Hepatic stellate cell (primary cell): ENCODE results near the gene RUVBL1.

Experiments
- DNase-seq: peaks from one replicate; pipeline ENCODE4 v3.0.0; 2011; ENCODE audit warnings: low spot score

The RUVBL1 gene

DNA sequence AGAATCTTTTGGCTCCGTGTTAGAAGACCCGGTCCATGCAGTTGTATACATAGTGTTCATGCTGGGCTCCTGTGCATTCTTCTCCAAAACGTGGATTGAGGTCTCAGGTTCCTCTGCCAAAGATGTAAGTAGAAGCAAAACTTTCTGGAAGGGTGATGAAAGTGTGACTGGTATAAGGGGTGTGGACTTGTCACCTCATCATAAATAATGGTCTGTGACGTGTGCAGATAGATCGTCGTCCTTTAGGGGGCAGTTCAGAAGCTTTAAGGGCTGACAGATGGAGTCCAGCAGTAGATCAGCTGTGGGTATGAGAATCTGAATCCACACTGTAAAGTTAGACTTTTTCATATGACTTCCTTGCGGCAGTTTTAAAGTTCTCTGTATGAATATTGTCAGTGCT lies 56.1 kb downstream of the RUVBL1 start:
- no peak for DNase-seq

DNA sequence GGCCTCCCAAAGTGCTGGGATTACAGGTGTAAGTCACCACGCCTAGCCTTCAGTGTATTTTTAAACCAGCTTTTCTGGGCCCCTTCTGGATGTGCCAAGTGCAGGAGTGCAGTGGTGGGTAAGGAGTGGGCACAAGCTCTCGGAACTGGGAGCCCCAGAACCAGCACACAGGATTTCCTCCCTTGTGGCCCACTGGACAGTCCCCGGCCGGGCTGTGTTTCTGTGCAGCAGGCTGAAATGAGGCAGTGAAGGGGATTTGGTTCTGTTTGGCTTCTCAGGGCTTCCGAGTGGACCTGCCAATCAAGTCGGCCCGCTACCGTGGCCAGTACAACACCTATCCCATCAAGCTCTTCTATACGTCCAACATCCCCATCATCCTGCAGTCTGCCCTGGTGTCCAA lies 56.9 kb downstream of the RUVBL1 start:
- DNase-seq, result no peak

- no peak for DNase-seq
Observed at GRCh38 chr3:128066114-128066513, 57.5 kb downstream of the RUVBL1 start.

GRCh38 chr3:128064962-128065361 lies 58.6 kb downstream of the RUVBL1 start:
- DNase-seq, result no peak

- no peak for DNase-seq
Observed at GRCh38 chr3:128063865-128064264, 59.7 kb downstream of the RUVBL1 start.

- no peak for DNase-seq
Observed at GRCh38 chr3:128062033-128062745, 61.4 kb downstream of the RUVBL1 start.

DNA sequence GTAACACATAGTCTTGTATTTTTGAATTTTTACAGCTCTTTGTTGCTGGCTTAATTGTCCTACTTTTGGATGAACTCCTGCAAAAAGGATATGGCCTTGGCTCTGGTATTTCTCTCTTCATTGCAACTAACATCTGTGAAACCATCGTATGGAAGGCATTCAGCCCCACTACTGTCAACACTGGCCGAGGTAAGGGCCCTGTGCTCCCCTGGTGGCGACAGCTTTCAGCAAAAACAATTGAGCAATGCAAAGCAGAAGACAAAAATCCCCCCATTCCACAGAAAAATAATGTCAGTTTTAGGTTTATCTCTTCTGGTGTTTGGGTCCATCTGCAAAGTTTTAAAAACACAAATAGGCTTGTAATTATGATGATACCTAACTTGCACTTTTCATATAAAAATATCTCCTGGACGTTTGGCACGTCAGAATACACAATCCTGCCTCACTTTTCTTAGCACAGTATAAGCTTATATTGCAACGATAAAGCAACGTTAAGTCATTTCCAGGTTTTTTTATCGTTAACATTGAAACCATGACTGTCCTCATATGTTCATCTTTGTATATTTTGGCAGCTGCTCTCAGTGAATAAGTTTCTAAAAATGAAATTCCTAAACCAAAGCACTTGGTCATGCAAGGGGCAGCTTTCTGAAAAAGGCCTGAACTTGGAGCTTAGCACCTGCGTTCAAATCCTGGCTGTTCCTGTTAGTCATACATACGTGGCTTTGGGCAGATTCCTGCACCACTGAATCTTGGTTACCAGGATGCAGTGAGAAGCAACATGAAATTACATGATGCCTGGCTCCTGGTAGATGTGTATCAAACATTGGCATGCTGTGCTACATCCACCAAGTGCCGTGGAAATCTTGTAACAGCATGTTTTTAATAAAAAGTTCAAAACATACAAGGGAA lies 62.9 kb downstream of the RUVBL1 start:
- peak; percentile 86 for DNase-seq

DNA sequence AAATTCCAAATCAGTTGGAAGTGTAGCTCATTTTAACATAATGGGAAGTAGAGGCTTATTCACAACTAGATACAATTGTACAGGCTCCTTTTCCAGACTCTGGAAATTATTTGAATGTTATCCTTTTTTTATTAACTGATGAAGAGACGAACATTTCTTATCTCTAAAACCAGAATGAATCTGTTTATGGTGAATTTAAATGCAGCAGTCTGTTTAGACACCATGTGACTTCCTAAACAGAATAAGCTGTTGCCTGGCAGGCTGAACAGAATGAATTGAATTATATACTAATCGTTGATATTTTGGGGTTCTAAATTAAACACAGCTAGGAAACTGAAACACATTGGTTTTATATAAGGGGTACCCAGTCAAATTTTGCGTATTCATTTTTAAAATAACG lies 67.4 kb downstream of the RUVBL1 start:
- DNase-seq, result no peak

GRCh38 chr3:128054367-128054766 lies 69.2 kb downstream of the RUVBL1 start:
- peak; percentile 61 for DNase-seq

DNA sequence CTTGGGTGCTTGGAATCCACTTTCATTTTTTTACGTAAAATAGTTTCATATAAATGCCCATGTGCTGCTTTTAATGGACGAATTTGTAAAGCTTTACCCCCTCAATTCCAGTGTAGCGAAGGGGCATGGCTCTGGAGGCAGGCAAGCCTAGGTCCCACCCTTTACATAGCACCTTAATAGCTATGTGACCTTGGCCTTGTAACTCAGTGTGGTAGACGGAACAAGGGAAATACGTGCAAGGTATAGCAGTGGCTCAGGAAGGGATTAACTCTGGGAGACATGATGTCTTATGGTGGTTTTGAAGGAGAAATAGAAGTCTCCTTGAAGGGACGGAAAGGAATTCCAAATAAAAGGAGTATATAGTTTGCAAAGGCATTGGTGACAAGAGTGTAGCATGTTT lies 70.0 kb downstream of the RUVBL1 start:
- DNase-seq, result no peak

- no peak for DNase-seq
Observed at GRCh38 chr3:128052595-128053351, 70.8 kb downstream of the RUVBL1 start.

- DNase-seq, result peak; percentile 97
Observed at GRCh38 chr3:128051837-128052594, 71.6 kb downstream of the RUVBL1 start, which contains the start of gene SEC61A1. TSS of gene SEC61A1 (plus strand) at chr3:128052437. CDS start at chr3:128052553, 116 bp downstream.

DNA sequence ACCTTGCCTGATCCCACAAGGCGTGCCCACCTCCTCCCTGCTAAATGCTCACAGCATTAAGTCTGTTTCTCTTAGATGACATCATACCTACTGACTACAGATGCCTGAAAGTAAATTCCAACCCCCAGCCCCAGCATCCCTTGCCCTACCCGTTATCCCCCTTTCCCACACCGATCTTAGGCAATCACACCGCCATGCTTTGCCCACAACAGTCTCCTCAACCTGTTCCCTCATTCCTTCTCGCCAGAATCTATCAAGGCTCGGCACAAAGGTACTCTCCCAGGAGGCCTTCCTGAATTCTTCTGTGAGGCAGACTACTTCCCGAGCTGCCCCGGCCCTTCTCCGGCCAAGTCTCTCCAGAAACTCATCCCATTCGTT lies 72.2 kb downstream of the RUVBL1 start:
- no peak for DNase-seq

- DNase-seq, result no peak
Observed at GRCh38 chr3:128050597-128050996, 73.0 kb downstream of the RUVBL1 start.

- no peak for DNase-seq
Observed at GRCh38 chr3:128041344-128041743, 82.3 kb downstream of the RUVBL1 start.

DNA sequence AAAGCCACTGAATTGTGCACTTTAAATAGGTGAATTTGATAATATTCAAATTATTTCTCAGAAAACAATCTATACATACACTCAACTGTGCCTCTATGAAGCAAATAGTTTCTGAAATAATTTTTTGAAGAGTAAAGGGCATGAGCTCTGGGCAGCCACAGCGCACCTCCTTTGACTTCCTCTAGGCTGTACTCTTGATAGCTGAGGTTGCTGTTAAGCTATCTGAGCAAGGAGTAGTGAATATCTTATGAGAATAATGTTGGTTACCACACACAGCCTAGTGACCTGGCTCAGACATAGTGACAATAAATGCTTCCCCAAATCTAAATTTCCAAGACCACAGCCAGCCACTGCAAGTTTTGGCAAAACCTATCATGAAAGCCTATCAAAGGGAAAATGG lies 83.0 kb downstream of the RUVBL1 start:
- no peak for DNase-seq

GRCh38 chr3:128040041-128040440 lies 83.6 kb downstream of the RUVBL1 start:
- DNase-seq, result no peak

GRCh38 chr3:128036119-128036518 lies 87.5 kb downstream of the RUVBL1 start:
- DNase-seq, result no peak

DNA sequence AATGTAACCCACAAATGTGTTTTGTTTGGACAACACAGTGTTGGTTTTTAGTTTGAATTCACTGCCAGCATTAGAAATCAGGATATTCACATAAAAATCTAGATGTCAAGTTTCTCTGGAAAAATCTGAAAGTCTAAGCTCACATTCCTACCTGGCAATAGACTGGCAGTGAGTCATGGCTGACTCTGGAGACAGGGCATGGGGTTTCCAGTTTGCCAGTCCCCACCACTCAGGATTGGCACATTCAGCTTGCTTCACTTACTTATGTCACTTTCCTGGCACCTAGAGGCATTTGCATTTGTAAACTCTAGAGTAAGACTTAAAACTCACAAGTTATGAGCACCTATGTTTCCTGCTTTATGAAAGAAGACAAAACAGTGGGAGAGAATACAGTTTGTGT lies 90.5 kb downstream of the RUVBL1 start:
- no peak for DNase-seq
